ENCODE results near the gene RXRA.

RXRA gene

GRCh38 chr9:134460206-134460605 is 134.0 kb downstream of the RXRA start:
- no peak overlapping the region for H3K4me3 ChIP-seq (ENCODE audit: low read depth, low read length)

GRCh38 chr9:134460896-134461295 is 134.6 kb downstream of the RXRA start:
- no peak overlapping the region for H3K4me3 ChIP-seq (ENCODE audit: low read depth, low read length)

- H3K4me3 ChIP-seq (ENCODE audit: low read depth, low read length), result no peak overlapping the region
These were observed 135.2 kb downstream of the RXRA start for GRCh38 chr9:134461426-134461982.

GRCh38 chr9:134462318-134462717 is 136.1 kb downstream of the RXRA start:
- no peak overlapping the region for H3K4me3 ChIP-seq (ENCODE audit: low read depth, low read length)

- no peak overlapping the region for H3K4me3 ChIP-seq (ENCODE audit: low read depth, low read length)
These were observed 137.0 kb downstream of the RXRA start for GRCh38 chr9:134463280-134463679.

GRCh38 chr9:134466869-134467616 is 140.8 kb downstream of the RXRA start:
- no peak overlapping the region for H3K4me3 ChIP-seq (ENCODE audit: low read depth, low read length)

GRCh38 chr9:134468358-134468757 is 142.1 kb downstream of the RXRA start:
- no peak overlapping the region for H3K4me3 ChIP-seq (ENCODE audit: low read depth, low read length)

- no peak overlapping the region for H3K4me3 ChIP-seq (ENCODE audit: low read depth, low read length)
These were observed 143.0 kb downstream of the RXRA start for GRCh38 chr9:134469041-134469875.

- H3K4me3 ChIP-seq (ENCODE audit: low read depth, low read length), result no peak overlapping the region
These were observed 146.0 kb downstream of the RXRA start for GRCh38 chr9:134472256-134472655.

GRCh38 chr9:134473141-134474054 is 147.1 kb downstream of the RXRA start:
- H3K4me3 ChIP-seq (ENCODE audit: low read depth, low read length), result no peak overlapping the region

- no peak overlapping the region for H3K4me3 ChIP-seq (ENCODE audit: low read depth, low read length)
These were observed 147.8 kb downstream of the RXRA start for GRCh38 chr9:134474055-134474370.

GRCh38 chr9:134475011-134475790 is 148.9 kb downstream of the RXRA start:
- H3K4me3 ChIP-seq (ENCODE audit: low read depth, low read length), result no peak overlapping the region

GRCh38 chr9:134476272-134476941 is 150.2 kb downstream of the RXRA start:
- no peak overlapping the region for H3K4me3 ChIP-seq (ENCODE audit: low read depth, low read length)

- no peak overlapping the region for H3K4me3 ChIP-seq (ENCODE audit: low read depth, low read length)
These were observed 150.7 kb downstream of the RXRA start for GRCh38 chr9:134476942-134477335.

GRCh38 chr9:134477342-134477925 is 151.2 kb downstream of the RXRA start:
- no peak overlapping the region for H3K4me3 ChIP-seq (ENCODE audit: low read depth, low read length)

GRCh38 chr9:134477927-134478326 is 151.7 kb downstream of the RXRA start:
- H3K4me3 ChIP-seq (ENCODE audit: low read depth, low read length), result no peak overlapping the region

GRCh38 chr9:134481762-134482161 is 155.5 kb downstream of the RXRA start:
- no peak overlapping the region for H3K4me3 ChIP-seq (ENCODE audit: low read depth, low read length)

- H3K4me3 ChIP-seq (ENCODE audit: low read depth, low read length), result no peak overlapping the region
These were observed 156.0 kb downstream of the RXRA start for GRCh38 chr9:134482226-134482625.
